GM21786 (cell line): ENCODE results near the gene CDC42SE2.
"Not testable (repeated sequence)": the region's sequence is repeated elsewhere in the genome, so short reads cannot be mapped to it uniquely, and the experiment has no call there.

Source experiments
- ATAC-seq: cut with Tn5 transposase; IDR thresholded peaks from one replicate; pipeline ENCODE4 v1.9.1; 2021; ENCODE audit not compliant: unreplicated experiment

Gene CDC42SE2

GRCh38 chr5:131250751-131251475, 12.9 kb upstream of the CDC42SE2 start:
- no peak for ATAC-seq

GRCh38 chr5:131252824-131253171, 11.1 kb upstream of the CDC42SE2 start:
- peak; percentile 80 for ATAC-seq

- ATAC-seq, result not testable (repeated sequence)
These were observed 9.8 kb upstream of the CDC42SE2 start for GRCh38 chr5:131254025-131254424.

GRCh38 chr5:131254741-131255140, 9.1 kb upstream of the CDC42SE2 start:
- ATAC-seq, result no peak

- no peak for ATAC-seq
These were observed 7.4 kb upstream of the CDC42SE2 start for GRCh38 chr5:131256507-131256823.

- no peak for ATAC-seq
These were observed 5.1 kb upstream of the CDC42SE2 start for GRCh38 chr5:131258733-131259132.

- ATAC-seq, result no peak
These were observed 4.5 kb upstream of the CDC42SE2 start for GRCh38 chr5:131259326-131259725.

GRCh38 chr5:131260895-131261294, 3.0 kb upstream of the CDC42SE2 start:
- no peak for ATAC-seq

GRCh38 chr5:131261483-131261882, 2.4 kb upstream of the CDC42SE2 start:
- ATAC-seq, result no peak

GRCh38 chr5:131262953-131263541, 806 bp upstream of the CDC42SE2 start:
- ATAC-seq, result peak; percentile 16

GRCh38 chr5:131264451-131265099, 722 bp downstream of the CDC42SE2 start:
- no peak for ATAC-seq

- ATAC-seq, result peak; percentile 29
These were observed 1.5 kb downstream of the CDC42SE2 start for GRCh38 chr5:131265311-131265803.

- ATAC-seq, result no peak
These were observed 2.7 kb downstream of the CDC42SE2 start for GRCh38 chr5:131266370-131267060.

GRCh38 chr5:131268758-131269370, 5.0 kb downstream of the CDC42SE2 start:
- no peak for ATAC-seq

GRCh38 chr5:131270809-131271208, 7.0 kb downstream of the CDC42SE2 start:
- ATAC-seq, result no peak

GRCh38 chr5:131271888-131272287, 8.0 kb downstream of the CDC42SE2 start:
- not testable (repeated sequence) for ATAC-seq

GRCh38 chr5:131272307-131272706, 8.5 kb downstream of the CDC42SE2 start:
- ATAC-seq, result peak; percentile 23

- ATAC-seq, result peak; percentile 27
These were observed 8.9 kb downstream of the CDC42SE2 start for GRCh38 chr5:131272724-131273123.

GRCh38 chr5:131274326-131275063, 10.6 kb downstream of the CDC42SE2 start:
- no peak for ATAC-seq

- no peak for ATAC-seq
These were observed 12.2 kb downstream of the CDC42SE2 start for GRCh38 chr5:131276072-131276471.

- no peak for ATAC-seq
These were observed 13.6 kb downstream of the CDC42SE2 start for GRCh38 chr5:131277447-131277846.
